HG03060 (cell line): ENCODE measurements around the gene RORB.
"Not testable (repeated sequence)": the region's sequence is repeated elsewhere in the genome, so short reads cannot be mapped to it uniquely, and the experiment has no call there.

Experiments used
- ATAC-seq: cut with Tn5 transposase; IDR thresholded peaks from one replicate; pipeline ENCODE4 v1.9.1; 2021; ENCODE audit warnings: low read depth, moderate number of reproducible peaks; ENCODE audit not compliant: unreplicated experiment

The RORB gene

DNA sequence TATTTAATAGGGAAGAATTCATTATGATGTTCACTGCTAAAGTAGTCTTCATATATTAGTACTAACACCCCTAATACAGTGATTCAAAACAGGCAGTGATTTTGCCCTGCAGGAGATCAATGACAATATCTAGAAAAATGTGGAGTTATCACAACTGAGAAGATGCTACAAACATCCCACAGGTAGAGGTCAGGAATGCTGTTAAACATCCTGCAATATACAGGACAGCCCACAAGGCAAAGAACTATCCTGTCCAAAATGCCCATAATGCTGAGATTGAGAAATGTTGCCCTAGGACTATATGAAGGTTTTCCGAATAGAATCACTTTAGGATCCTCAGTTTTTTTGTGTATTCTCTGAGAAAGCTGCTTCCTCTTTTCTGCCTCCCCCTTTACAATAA lies 15.3 kb downstream of the RORB start:
- ATAC-seq, result no peak

DNA sequence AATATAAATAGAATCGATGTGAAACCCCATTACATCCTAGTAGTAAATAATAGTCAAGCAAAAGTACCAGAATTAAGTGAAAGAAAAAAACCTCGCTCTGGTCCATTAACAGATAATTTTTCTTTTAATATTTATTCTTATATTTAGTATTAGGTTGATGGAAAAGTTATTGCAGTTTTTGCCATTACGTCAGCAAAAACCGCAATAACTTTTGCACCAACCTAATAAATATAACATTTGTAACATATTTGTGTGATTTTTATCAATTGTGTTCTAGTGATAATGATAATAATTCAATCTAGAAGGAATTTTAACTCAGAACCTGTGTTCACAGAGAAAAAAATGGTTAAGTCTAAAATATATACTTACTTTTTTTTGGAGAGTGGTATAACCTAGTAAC lies 16.1 kb downstream of the RORB start:
- ATAC-seq, result no peak

DNA sequence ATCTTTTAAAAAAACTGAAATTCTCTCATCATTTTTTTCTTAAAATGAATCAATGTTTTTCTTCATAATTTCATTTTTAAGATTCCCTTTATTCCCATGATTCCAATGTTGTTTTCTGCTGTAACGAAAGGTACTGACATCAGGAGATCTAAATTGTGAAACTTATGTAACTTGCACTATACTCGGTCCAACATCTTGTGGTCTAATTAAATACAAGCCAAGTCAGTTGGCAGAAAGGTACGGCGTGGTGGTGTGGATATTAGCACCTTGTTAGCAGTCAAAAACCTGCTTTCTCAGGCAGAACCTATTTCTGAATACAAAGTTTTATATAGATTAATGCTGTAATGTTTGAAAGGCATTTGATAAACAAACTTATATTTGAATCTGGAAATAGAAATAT lies 20.1 kb downstream of the RORB start:
- ATAC-seq, result no peak

DNA sequence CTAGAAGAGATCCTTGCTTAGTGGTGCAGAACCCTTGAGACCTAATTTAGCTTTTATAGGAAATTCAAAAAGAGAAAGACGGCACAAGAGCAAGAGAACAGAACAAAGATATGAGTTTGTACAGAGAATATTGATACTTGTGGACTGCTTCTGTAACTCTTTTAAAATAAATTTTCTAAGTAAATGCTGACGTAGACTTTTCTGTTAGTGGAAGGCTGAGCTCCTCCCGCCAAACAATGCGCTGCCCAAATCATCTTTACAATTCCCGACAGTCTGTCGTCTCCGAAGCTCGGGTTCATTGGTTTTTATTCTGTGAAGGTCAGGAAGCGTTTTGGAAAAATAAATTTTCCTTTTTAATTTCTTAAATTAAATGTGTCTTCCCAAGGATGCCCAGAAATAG lies 22.3 kb downstream of the RORB start:
- no peak for ATAC-seq

DNA sequence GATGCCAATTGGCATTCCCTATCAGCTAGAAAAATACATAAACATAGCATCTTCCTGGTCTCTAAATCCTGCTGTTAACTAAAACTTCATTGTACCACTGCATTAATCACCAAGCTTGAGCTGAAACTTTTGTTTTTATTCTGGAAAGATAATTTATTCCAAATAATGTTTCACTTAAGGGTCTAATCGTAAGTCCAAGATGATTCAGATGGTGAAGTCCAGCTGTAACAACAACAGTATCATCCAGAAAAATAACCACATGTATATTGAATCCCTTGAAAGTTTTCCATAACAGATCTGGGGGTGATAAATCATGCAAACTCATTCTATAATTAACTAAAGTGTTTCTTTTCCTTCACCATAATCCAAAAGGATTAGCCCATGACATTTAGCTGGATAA lies 23.9 kb downstream of the RORB start:
- ATAC-seq, result no peak

DNA sequence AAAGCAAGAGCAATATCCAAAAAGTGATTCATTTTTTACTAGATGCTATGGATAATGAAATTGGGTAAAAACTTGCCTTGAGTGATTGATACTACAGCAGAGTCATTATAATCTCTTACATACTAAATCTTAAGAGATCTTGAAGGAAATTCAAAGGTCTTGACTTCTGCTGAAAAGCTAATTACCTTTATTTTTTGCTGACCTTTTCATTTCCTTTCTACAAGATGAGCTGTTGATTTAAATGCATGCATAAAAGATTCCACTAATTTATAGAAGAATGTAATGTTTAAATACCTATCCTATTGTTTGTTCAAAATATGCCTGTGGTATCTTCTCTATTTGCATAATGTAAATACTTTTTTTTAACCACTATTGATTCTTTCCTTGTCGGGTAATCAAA lies 27.2 kb downstream of the RORB start:
- ATAC-seq, result no peak

DNA sequence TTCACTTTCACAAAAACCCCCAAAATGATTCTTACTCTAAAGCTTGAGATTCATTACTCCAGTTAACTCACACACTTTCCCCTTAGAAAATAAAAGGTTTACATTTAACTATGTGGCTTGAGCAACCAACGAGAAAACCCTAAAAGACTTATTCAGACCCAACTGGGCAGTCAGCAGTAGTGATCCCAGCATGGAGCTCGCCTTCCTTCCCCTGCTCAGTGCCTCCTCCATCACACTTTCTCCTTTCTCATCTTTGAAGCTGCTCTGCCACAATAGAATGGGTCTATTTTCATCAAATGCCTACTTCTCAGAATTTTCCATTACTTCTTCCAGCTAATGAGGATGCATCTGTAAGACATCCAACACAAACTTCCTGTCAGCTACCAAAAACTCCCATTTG lies 29.1 kb downstream of the RORB start:
- ATAC-seq, result no peak

DNA sequence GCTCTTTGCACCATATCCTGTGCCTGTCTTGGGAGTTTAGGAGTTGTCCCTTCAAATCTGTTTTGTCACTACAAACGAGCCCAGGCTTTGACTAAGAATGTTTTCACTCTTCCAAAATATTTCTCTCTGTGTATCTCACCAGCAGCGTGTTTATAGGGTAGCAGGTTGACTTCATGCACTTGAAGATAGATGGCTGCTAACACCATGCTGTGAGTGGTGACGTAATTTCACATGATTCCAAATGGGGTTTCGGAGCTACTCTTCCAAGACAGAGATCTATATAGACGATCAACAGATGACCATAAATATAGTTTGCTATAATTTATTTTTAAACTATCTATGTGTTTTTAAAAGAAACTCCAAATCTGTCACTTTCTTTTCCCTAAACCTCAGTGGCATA lies 30.6 kb downstream of the RORB start:
- ATAC-seq, result no peak

DNA sequence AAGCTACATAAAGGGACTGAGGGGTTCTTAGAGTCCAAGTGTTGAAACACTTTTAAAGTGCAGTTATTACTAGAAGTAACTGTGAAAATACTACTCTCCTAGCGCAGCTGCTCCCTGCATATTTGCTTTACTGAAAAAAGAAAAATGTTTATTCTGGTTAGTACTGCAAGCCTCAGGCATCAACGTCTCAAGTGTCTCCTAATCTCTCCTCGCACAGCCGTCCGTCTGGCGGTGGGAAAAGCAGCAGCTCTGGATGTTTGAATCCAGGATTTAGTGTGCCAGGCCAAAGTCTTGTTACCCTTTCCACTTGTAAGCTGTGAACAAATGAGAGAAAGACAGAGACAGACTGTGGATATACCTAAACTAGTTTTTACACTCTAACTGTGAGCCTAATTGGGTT lies 31.1 kb downstream of the RORB start:
- no peak for ATAC-seq

DNA sequence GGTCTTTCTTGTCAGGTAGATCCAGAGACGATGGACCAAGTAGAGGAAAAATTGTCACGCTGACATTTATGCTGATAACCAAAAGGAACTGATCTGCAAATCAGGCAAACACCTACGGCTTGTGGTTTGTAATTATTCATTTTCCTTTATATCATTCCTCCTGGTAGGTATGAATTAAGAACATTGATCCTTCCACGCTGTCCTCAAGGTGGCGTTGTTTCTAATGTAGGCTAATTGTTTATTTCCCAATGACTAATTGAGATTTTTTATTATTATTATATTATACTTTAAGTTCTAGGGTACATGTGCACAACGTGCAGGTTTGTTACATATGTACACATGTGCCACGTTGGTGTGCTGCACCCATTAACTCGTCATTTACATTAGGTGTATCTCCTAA lies 33.3 kb downstream of the RORB start:
- not testable (repeated sequence) for ATAC-seq

DNA sequence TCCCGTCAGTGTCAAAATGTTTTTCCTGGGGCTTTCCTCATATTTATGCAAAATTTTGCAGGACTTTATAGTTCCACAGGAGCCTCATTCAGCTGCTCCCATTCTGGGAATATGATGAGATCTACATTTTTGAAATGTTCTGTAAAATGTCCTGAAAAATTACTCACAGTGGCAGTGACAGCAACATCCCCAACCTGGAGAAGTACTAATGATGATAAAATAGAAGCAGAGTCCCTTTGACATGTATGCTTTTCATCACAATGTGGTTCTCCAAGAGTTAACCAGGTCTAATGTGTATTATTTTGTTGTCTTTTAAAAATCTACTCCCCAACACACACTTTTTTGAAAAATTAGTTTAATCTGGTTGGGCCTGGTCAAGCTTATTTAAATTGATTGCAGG lies 36.1 kb downstream of the RORB start:
- no peak for ATAC-seq

DNA sequence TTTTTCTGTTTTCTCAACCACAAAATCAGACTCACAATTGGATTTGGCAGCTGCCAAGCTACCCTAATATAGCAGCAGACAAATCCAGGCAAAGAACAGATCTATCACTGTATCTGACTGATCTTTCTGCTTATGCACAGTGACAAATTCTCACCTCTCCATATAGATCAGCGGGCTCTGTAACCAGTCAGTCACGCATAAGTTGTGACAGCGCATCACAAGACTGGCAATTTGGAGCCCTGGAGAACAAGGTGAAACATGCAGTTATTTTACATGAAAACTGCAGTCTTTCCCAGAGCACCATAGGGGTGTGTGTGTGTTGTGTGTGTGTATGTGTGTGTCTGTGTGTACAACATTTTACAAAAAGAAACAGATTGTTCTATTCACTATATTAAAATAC lies 37.7 kb downstream of the RORB start:
- ATAC-seq, result no peak

DNA sequence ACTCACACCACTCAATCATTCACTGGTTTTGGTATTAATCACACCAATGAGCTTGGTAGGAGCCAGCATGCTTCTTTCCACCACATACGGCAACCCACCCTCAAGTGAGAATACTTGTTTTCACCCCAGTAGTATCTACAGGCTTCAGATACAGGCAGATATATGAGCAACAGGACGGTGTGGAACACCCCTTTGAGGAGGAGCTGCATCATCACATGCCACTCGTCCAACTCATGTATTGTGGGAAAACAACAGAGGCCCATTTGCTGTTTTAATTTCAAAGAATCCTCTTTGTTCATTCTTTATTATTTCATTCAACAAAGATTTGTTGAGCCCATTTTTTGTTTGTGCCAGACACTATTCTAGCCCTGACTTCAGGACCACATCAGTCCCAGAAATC lies 46.0 kb downstream of the RORB start:
- ATAC-seq, result no peak

DNA sequence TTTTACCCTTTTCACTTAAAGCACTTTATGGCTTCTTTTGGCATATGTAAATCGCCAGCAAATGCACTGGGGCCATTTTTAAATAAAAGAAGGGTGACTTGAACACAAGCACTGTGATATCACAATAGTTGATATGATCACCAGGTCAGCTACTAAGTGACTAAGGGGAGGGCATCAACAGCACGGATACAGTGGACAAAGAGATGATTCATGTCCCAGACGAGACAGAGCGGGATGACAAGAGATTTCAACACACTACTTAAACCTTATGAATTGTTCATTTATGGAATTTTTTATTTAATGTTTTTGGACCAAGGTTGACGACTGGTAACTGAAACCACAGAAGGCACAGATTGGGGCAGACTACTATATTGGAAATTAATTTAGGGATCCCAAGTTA lies 54.1 kb downstream of the RORB start:
- ATAC-seq, result no peak

DNA sequence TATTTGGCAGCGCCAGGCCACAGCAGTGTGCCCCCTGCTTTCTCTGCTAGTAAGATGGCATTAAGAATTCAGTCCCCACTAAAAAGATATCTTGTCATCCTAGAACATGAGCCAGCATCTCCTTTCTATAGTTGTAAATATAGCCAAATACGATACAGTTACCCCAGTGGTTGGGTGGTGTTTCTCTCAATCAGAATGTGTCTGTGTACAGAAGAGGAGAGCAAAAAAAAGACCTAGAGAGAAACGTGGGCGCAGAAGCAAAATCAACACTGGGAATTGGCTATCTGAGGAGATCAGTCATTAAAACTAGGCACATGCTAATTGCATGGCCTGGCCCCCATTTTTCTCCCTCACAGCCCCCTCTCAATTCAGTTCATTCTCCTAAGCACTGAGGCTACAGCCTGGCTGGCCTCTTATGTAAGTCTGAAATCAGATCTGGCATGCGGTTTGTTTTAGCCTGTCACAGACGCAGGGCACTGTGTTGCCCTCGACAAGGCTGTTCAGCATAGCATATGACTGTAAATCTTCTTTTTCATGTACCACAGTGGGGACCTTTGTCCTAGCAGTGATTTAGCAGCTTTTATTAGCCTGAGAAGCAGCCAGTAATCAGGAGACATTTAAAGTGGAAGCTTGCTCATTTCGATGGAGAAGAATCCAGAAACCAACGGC lies 57.8 kb downstream of the RORB start:
- no peak for ATAC-seq

DNA sequence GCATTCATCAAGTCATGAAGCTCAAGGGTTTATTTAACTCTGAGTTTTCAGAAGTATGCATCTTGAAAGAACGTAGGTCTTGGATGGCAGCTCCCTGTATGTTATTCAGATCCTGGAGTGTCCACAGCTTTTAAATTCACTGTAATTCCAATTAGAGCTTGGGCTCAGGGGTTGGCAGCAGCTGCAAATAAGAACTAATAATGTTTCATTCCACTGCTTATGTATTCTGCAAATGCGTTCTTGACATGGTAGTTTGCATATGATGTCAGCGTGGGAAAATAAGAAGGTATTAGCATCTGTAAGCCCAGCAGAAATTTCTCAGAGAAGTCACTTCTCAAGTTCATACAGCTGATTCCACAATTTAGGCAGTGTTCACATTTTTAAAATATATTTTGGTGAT lies 58.4 kb downstream of the RORB start:
- ATAC-seq, result no peak

DNA sequence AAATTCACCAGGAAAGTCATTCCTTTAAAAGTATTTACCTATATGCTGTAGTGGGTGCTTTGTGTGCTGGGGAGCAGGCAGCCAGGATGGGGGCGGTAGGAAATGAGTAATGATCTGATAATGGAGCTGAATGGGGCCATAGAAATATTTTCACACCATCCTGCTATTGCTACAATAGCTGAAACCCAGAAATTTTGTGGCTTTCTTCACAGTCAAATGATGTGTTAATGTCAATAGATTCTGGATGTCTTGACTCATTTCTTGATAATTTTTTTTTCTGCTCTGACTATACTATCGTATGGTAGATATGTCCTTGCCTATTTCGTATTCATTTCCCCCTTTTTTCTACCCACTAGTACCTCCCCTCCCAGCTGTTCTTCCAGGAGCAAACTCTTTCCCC lies 59.5 kb downstream of the RORB start:
- peak; percentile 87 for ATAC-seq

DNA sequence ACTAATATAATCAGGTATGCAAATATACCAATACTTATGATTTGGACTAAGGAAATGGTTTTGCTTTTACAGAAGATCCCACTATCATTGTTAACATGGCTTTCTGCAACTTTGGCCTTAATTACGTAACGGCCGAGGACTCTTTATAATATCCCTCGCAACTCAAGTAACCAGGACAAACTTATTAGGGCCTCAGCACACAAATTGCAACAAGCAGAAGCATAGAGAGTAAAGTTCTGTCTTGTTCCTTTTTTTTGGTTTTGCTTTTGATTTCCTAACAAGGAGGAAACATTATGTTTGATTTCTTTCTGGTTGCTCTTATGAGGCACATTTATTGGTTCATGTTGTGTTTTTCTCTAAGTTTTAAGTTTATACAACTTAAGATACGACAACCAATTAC lies 60.4 kb downstream of the RORB start:
- peak; percentile 20 for ATAC-seq

DNA sequence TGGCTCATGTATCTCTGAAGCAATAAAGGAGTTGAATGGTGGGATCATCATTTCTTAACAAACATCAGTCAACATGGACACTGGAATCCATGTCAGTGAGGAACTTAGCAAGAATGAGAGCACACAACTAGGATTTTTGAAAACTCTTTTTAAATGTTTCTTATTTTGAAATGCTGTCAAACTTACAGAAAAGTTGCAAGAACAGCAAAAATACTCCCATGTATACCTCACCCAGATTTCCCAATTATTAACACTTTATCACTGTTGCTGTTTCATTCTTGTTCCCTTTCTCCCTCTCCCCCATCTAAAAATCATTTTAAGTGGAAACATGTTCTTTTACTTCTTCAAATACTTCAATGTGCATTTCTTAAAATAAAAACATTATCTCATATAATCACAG lies 65.5 kb downstream of the RORB start:
- no peak for ATAC-seq

DNA sequence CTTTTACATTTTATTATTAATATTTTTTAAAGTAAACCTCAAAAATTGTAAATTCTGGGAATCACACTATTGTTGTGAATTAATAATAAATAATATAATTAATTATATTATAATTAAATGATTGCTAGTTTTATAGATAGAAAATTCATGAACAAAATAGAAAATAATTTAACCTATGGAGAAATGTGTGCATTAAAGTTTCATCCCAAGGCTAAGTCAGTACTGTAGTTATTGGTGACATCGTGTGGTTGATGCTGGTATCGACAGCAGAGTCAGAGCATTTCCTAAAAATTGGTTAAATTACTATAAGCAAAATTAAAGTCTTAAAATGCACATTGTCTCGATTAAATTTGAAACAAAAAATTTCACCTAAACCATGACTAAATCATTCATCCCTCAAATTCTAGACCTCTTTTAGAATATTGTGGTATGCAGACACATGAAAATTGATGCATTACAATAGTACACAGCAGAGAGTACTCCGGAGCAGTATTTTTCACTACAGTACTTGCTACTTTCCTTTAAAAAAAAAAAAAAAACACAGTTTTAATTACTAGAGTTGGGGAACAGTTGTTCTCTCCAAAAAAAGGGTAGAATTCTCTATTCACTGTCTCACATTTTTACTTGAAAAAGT lies 73.9 kb downstream of the RORB start:
- ATAC-seq, result no peak

DNA sequence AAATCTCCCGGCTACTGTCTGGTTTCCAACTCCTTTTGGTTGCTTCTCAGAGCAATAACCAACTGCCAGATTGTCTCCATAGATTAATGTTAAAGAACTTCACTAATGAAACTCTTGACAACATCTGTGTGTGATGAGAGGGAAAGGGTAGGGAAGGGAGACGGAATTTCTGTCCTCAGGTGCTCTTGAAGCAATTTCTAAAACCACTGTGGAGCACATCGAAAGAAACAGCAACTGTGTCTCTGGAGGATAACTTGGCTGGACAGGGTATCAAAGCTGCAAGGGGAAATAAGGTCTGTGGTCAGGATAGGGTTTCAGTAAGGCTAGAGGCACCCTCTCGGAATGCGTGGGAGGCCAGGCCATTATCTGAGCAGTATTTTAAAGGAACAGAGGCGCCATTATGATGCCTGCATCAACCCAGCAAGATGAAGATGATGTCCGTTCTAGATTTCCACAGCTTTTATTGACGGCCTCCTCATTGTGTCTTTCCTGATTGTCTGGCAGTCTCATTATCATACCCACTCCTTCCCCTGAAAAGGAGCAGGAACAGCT lies 76.6 kb downstream of the RORB start:
- ATAC-seq, result no peak

DNA sequence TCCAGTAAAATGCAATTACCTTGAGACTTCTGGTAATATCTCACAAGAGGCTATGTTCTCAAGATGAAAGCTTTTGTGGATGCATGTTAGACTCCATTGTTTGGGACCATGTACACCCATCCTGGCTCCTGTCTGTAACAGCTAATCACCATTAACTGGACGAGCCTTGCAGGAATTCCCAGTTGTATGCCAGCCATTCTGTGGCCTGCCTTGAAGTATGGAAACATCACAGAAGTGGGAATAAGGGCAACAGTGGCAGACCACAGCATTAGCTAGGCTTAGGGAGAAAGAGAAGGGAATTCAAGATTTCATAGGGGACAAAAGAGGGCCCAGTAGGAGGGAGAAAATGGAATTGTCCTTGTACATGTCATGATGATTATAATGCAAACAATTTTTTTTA lies 79.0 kb downstream of the RORB start:
- ATAC-seq, result no peak
